ENCODE data around the gene APBB1IP.
"Not testable (repeated sequence)": the region's sequence is repeated elsewhere in the genome, so short reads cannot be mapped to it uniquely, and the experiment has no call there.

APBB1IP gene

DNA sequence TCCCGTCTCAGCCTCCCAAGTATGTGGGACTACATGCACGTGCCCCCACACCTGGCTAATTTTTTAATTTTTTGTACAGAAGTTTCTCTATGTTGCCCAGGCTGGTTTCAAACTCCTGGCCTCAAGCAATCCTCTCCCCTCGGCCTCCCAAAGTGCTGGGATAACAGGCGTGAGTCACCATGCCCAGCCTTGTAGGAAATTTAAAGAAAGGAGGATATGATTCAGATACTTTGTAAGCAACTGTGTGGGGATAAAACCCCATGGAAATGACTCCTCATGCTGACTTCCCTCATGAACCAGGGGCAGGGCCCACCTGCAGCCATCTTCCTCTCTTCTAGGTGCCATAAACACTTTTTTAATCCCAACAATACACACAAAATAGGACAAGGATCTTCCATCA is 50.2 kb downstream of the APBB1IP start:
- DNase-seq (ENCODE audit: low read depth), result no peak
- TF ChIP-seq, protein P1, sequence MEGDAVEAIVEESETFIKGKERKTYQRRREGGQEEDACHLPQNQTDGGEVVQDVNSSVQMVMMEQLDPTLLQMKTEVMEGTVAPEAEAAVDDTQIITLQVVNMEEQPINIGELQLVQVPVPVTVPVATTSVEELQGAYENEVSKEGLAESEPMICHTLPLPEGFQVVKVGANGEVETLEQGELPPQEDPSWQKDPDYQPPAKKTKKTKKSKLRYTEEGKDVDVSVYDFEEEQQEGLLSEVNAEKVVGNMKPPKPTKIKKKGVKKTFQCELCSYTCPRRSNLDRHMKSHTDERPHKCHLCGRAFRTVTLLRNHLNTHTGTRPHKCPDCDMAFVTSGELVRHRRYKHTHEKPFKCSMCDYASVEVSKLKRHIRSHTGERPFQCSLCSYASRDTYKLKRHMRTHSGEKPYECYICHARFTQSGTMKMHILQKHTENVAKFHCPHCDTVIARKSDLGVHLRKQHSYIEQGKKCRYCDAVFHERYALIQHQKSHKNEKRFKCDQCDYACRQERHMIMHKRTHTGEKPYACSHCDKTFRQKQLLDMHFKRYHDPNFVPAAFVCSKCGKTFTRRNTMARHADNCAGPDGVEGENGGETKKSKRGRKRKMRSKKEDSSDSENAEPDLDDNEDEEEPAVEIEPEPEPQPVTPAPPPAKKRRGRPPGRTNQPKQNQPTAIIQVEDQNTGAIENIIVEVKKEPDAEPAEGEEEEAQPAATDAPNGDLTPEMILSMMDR (IDR thresholded peaks at IDR 0.05; ENCODE audit: low read depth, low read length), result no peak
- TF ChIP-seq POLR2A (IDR thresholded peaks at IDR 0.05; ENCODE audit: extremely low read depth, insufficient read length) (no peak), MYC (IDR thresholded peaks at IDR 0.05; ENCODE audit: low read depth, low read length) (no peak), MAX (IDR thresholded peaks at IDR 0.05; ENCODE audit: low read depth, low read length) (no peak)
- no peak overlapping the region for H3K4me3 ChIP-seq (ENCODE audit: low read depth, low read length)

- TF ChIP-seq MYC (IDR thresholded peaks at IDR 0.05; ENCODE audit: low read depth, low read length), result no peak
- TF ChIP-seq POLR2A (IDR thresholded peaks at IDR 0.05; ENCODE audit: extremely low read depth, insufficient read length), result no peak
- TF ChIP-seq, protein P1 (IDR thresholded peaks at IDR 0.05; ENCODE audit: low read depth, low read length), result no peak
- TF ChIP-seq MAX (IDR thresholded peaks at IDR 0.05; ENCODE audit: low read depth, low read length), result no peak
- no peak overlapping the region for H3K4me3 ChIP-seq (ENCODE audit: low read depth, low read length)
- DNase-seq (ENCODE audit: low read depth), result no peak
Measured at GRCh38 chr10:26489081-26489480, 50.9 kb downstream of the APBB1IP start.

DNA sequence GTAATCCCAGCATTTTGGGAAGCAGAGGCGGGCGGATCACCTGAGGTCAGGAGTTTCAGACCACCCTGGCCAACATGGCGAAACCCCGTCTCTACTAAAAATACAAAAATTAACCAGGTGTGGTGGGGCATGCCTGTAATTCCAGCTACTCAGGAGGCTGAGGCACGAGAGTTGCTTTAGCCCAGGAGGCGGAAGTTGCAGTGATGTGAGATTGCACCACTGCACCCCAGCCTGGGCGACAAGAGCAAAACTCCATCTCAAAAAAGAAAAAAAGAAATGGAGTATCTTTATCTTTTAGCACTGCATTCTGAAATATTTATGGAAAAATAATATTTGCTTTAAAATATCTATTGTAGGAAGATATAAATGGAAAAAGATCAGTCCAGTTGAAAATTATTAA is 52.2 kb downstream of the APBB1IP start:
- not testable (repeated sequence) for H3K4me3 ChIP-seq (ENCODE audit: low read depth, low read length); DNase-seq (ENCODE audit: low read depth)

DNA sequence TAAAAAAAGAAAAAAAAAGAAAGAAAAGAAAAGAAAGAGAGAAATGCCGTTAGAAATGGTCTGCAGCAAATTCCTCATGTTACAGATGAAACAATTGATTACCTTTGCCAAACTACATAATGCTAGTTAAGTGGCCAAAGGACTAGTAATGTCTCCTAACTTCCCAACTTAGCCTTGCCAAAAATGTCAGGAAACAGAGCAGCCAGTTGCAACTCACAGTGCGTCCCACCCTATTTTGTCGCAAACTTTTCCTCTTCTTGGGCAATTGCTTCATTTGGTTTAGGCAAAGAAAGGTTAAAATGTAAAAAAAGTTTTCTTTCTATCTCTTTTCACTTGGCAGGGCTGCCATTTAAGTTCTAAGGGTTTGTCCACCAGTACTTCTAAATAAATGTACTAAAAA is 53.1 kb downstream of the APBB1IP start:
- TF ChIP-seq MYC (IDR thresholded peaks at IDR 0.05; ENCODE audit: low read depth, low read length) (no peak), MAX (IDR thresholded peaks at IDR 0.05; ENCODE audit: low read depth, low read length) (no peak), POLR2A (IDR thresholded peaks at IDR 0.05; ENCODE audit: extremely low read depth, insufficient read length) (no peak)
- TF ChIP-seq, protein P1 (IDR thresholded peaks at IDR 0.05; ENCODE audit: low read depth, low read length), result no peak
- no peak overlapping the region for H3K4me3 ChIP-seq (ENCODE audit: low read depth, low read length)
- DNase-seq (ENCODE audit: low read depth), result no peak

- TF ChIP-seq MAX (IDR thresholded peaks at IDR 0.05; ENCODE audit: low read depth, low read length) (no peak), POLR2A (IDR thresholded peaks at IDR 0.05; ENCODE audit: extremely low read depth, insufficient read length) (no peak), MYC (IDR thresholded peaks at IDR 0.05; ENCODE audit: low read depth, low read length) (no peak)
- TF ChIP-seq, protein P1 (IDR thresholded peaks at IDR 0.05; ENCODE audit: low read depth, low read length), result no peak
- DNase-seq (ENCODE audit: low read depth), result no peak
- no peak overlapping the region for H3K4me3 ChIP-seq (ENCODE audit: low read depth, low read length)
Measured at GRCh38 chr10:26491934-26492333, 53.8 kb downstream of the APBB1IP start.

GRCh38 chr10:26492725-26493124 is 54.6 kb downstream of the APBB1IP start:
- not testable (repeated sequence) for DNase-seq (ENCODE audit: low read depth); H3K4me3 ChIP-seq (ENCODE audit: low read depth, low read length)

DNA sequence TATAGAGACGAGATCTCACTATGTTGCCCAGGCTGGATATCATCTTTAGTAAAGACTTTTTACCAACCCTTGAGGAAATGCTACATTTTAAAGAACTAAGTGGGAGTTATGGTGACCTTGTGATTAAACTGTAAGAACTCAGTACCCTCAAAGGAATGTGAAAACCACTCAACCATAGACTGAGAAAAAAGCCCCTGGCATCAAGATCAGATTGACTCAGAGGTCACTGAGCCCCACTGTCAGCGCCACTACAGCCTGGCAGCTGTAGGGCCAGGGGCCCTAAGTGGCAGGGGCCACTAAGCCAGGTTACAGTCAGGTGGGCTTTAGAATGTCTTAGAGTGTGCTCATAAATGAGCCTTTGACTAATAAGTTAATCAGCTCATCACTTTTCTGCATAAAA is 55.9 kb downstream of the APBB1IP start:
- DNase-seq (ENCODE audit: low read depth), result no peak
- TF ChIP-seq POLR2A (IDR thresholded peaks at IDR 0.05; ENCODE audit: extremely low read depth, insufficient read length), result no peak
- TF ChIP-seq MYC (IDR thresholded peaks at IDR 0.05; ENCODE audit: low read depth, low read length), result no peak
- no peak overlapping the region for H3K4me3 ChIP-seq (ENCODE audit: low read depth, low read length)

- no peak overlapping the region for H3K4me3 ChIP-seq (ENCODE audit: low read depth, low read length)
- TF ChIP-seq POLR2A (IDR thresholded peaks at IDR 0.05; ENCODE audit: extremely low read depth, insufficient read length) (no peak), MAX (IDR thresholded peaks at IDR 0.05; ENCODE audit: low read depth, low read length) (no peak), MYC (IDR thresholded peaks at IDR 0.05; ENCODE audit: low read depth, low read length) (no peak)
- TF ChIP-seq, protein P1 (IDR thresholded peaks at IDR 0.05; ENCODE audit: low read depth, low read length), result no peak
- no peak for DNase-seq (ENCODE audit: low read depth)
Measured at GRCh38 chr10:26499426-26499825, 61.3 kb downstream of the APBB1IP start.
